ENCODE measurements around the gene PTPRT. TPM values are rescaled to one million over a fixed set of nuclear protein-coding genes. Genes with fewer than 3 reads are reported as not detected.

The PTPRT gene
- total and polyA plus RNA-seq, 2 of the 13 experiments (the other 11 are each of a cell fraction or from before 2014, with no cell fraction given): under 0.01 to 0.09 TPM

- H3K4me3 ChIP-seq (replicated peaks in 1 of 3; ENCODE audit: insufficient read depth in 1 of 3, low read depth in 2 of 3, low read length in 3 of 3): no peak overlapping the region
- H3K27me3 ChIP-seq (ENCODE audit: control insufficient read depth in 1 of 2, insufficient read depth in 2 of 2, low read length in 2 of 2): no peaks in the 10 kb centered on the region
- under 1% methylated on average over 4 of the region's 4 CpGs for WGBS (ENCODE audit: low lambda C conversion rate)
- no TSS peak for BruUV-seq (replicated peaks)
- H2AFZ ChIP-seq (ENCODE audit: low read length): no peak overlapping the region
- ChIA-PET POLR2A (no interaction called here), CTCF (ENCODE audit: low intra/inter-chr PET ratio, low total read pairs) (no interaction called here)
- intact Hi-C loops (cut with micrococcal nuclease; ENCODE audit: unreplicated experiment) (no loop called here), in situ Hi-C loops (cut with HindIII; ENCODE audit: extremely low pct_ligation_motif_present, low pct_unique_long_range_greater_than_20kb) (no loop called here)
- ATAC-seq (no peak), DNase-seq (ENCODE audit: low spot score) (no peak), FAIRE-seq (no peak)
- H3K4me1 ChIP-seq (ENCODE audit: insufficient read depth, low read length): no peaks in the 10 kb centered on the region
- H3K9ac ChIP-seq (ENCODE audit: insufficient read depth, low read depth, low read length): no peak overlapping the region
- H3K36me3 ChIP-seq (replicated peaks in 1 of 2; ENCODE audit: control insufficient read depth in 1 of 2, insufficient read depth in 2 of 2, low read length in 2 of 2): no peaks in the 10 kb centered on the region
- H4K20me1 ChIP-seq (ENCODE audit: insufficient read depth, low read length): no peaks in the 10 kb centered on the region
- no peak overlapping the region for H3K4me2 ChIP-seq (ENCODE audit: low read depth, low read length)
- H3K79me2 ChIP-seq (ENCODE audit: insufficient read depth, low read length): no peaks in the 10 kb centered on the region
- TF ChIP-seq, protein P1, sequence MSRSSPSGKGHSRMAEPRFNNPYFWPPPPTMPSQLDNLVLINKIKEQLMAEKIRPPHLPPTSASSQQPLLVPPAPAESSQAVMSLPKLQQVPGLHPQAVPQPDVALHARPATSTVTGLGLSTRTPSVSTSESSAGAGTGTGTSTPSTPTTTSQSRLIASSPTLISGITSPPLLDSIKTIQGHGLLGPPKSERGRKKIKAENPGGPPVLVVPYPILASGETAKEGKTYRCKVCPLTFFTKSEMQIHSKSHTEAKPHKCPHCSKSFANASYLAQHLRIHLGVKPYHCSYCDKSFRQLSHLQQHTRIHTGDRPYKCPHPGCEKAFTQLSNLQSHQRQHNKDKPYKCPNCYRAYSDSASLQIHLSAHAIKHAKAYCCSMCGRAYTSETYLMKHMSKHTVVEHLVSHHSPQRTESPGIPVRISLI (CRISPR knock-in tag; IDR thresholded peaks at IDR 0.05; ENCODE audit: borderline replicate concordance): no peak
- peaks cover 88% of the 10 kb centered on the region for H3K9me3 ChIP-seq (ENCODE audit: low read length)
- no peak overlapping the region for H3K27ac ChIP-seq (ENCODE audit: extremely low read length, insufficient read depth, low read length)
Measured at GRCh38 chr20:42281801-42282200, 907.9 kb downstream of the PTPRT start.

DNA sequence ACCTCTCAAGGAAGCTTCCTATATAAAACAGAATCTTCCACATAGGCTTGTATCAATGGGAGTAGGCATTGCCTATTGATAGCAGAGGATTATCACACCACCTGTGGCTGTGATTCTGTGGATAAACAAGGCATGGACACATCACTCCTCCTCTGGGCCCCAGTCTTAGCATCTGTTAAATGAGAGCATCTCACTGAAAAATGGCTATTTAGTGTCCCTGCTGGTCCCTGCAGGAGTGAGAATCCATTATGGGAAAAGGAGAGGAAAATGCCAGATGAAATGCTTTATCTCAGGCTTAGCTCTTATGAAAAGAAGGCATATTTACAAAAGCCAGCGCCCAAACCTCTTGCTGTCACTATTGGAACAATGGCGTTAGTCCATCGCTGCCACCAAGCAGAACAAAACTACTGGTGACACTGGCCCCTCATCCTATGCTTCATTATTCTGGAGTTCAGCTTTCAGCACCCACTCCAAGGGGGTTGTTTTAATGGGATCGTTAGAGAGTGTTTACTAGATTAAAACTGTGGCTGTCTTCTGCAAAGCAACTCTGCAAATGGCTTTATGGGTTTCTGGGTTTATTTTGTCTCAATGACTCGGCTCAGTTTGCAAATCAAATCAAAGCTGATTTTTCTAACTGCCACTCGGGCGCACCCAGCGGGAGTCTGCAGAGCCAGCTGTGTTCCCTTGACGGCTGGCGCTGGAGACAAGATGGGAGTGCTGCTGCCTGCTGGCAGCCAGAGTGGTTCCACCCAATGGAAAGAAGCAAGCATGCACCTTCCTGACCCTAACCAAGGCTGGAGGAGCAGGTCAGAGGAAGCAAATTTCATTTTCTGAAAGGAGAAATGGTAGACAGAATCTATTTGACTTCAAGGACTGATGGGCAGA lies 912.7 kb downstream of the PTPRT start:
- no peak for DNase-seq (ENCODE audit: low spot score)
- Histone ChIP-seq H4K20me1 (ENCODE audit: insufficient read depth, low read length) (no peaks in the 10 kb centered on the region), H3K9ac (ENCODE audit: insufficient read depth, low read depth, low read length) (no peak overlapping the region), H3K27ac (ENCODE audit: extremely low read length, insufficient read depth, low read length) (no peak overlapping the region), H3K79me2 (ENCODE audit: insufficient read depth, low read length) (no peaks in the 10 kb centered on the region), H3K9me3 (ENCODE audit: low read length) (peaks cover 94% of the 10 kb centered on the region), H3K4me2 (ENCODE audit: low read depth, low read length) (no peak overlapping the region), H2AFZ (ENCODE audit: low read length) (no peak overlapping the region), H3K4me3 (replicated peaks in 1 of 3; ENCODE audit: insufficient read depth in 1 of 3, low read depth in 2 of 3, low read length in 3 of 3) (no peak overlapping the region), H3K4me1 (ENCODE audit: insufficient read depth, low read length) (no peaks in the 10 kb centered on the region), H3K27me3 (ENCODE audit: control insufficient read depth in 1 of 2, insufficient read depth in 2 of 2, low read length in 2 of 2) (no peaks in the 10 kb centered on the region), H3K36me3 (replicated peaks in 1 of 2; ENCODE audit: control insufficient read depth in 1 of 2, insufficient read depth in 2 of 2, low read length in 2 of 2) (no peaks in the 10 kb centered on the region)
- ChIA-PET CTCF (ENCODE audit: low intra/inter-chr PET ratio, low total read pairs) (no interaction called here), POLR2A (no interaction called here)
- FAIRE-seq: no peak
- in situ Hi-C loops (cut with HindIII; ENCODE audit: extremely low pct_ligation_motif_present, low pct_unique_long_range_greater_than_20kb) (no loop called here), intact Hi-C loops (cut with micrococcal nuclease; ENCODE audit: unreplicated experiment) (no loop called here)
- no TSS peak for BruUV-seq (replicated peaks)
- ATAC-seq: no peak
- WGBS (ENCODE audit: low lambda C conversion rate): 3% methylated on average over 10 of the region's 10 CpGs
- TF ChIP-seq ZNF432 (CRISPR knock-in tag; IDR thresholded peaks at IDR 0.05; ENCODE audit: borderline replicate concordance) (no peak), ZBTB14 (CRISPR knock-in tag; IDR thresholded peaks at IDR 0.05) (no peak), RAD51 (IDR thresholded peaks at IDR 0.05; ENCODE audit: borderline replicate concordance) (no peak), ARID3A (IDR thresholded peaks at IDR 0.05; ENCODE audit: low read depth, low read length) (no peak)
- TF ChIP-seq, protein P2, sequence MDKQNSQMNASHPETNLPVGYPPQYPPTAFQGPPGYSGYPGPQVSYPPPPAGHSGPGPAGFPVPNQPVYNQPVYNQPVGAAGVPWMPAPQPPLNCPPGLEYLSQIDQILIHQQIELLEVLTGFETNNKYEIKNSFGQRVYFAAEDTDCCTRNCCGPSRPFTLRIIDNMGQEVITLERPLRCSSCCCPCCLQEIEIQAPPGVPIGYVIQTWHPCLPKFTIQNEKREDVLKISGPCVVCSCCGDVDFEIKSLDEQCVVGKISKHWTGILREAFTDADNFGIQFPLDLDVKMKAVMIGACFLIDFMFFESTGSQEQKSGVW (CRISPR knock-in tag; IDR thresholded peaks at IDR 0.05; ENCODE audit: borderline replicate concordance): no peak
- TF ChIP-seq, protein P3, sequence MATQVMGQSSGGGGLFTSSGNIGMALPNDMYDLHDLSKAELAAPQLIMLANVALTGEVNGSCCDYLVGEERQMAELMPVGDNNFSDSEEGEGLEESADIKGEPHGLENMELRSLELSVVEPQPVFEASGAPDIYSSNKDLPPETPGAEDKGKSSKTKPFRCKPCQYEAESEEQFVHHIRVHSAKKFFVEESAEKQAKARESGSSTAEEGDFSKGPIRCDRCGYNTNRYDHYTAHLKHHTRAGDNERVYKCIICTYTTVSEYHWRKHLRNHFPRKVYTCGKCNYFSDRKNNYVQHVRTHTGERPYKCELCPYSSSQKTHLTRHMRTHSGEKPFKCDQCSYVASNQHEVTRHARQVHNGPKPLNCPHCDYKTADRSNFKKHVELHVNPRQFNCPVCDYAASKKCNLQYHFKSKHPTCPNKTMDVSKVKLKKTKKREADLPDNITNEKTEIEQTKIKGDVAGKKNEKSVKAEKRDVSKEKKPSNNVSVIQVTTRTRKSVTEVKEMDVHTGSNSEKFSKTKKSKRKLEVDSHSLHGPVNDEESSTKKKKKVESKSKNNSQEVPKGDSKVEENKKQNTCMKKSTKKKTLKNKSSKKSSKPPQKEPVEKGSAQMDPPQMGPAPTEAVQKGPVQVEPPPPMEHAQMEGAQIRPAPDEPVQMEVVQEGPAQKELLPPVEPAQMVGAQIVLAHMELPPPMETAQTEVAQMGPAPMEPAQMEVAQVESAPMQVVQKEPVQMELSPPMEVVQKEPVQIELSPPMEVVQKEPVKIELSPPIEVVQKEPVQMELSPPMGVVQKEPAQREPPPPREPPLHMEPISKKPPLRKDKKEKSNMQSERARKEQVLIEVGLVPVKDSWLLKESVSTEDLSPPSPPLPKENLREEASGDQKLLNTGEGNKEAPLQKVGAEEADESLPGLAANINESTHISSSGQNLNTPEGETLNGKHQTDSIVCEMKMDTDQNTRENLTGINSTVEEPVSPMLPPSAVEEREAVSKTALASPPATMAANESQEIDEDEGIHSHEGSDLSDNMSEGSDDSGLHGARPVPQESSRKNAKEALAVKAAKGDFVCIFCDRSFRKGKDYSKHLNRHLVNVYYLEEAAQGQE (IDR thresholded peaks at IDR 0.05; ENCODE audit: borderline replicate concordance in 1 of 2, low read depth in 1 of 2, low read length in 2 of 2): no peak
